Fibroblast of skin of abdomen (primary cell): ENCODE results near the gene RNF4.
"Not testable (repeated sequence)": the region's sequence is repeated elsewhere in the genome, so short reads cannot be mapped to it uniquely, and the experiment has no call there.

Experiments
- DNase-seq: peaks from one replicate; pipeline ENCODE4 v3.0.0-alpha.2; 2013

The RNF4 gene

DNA sequence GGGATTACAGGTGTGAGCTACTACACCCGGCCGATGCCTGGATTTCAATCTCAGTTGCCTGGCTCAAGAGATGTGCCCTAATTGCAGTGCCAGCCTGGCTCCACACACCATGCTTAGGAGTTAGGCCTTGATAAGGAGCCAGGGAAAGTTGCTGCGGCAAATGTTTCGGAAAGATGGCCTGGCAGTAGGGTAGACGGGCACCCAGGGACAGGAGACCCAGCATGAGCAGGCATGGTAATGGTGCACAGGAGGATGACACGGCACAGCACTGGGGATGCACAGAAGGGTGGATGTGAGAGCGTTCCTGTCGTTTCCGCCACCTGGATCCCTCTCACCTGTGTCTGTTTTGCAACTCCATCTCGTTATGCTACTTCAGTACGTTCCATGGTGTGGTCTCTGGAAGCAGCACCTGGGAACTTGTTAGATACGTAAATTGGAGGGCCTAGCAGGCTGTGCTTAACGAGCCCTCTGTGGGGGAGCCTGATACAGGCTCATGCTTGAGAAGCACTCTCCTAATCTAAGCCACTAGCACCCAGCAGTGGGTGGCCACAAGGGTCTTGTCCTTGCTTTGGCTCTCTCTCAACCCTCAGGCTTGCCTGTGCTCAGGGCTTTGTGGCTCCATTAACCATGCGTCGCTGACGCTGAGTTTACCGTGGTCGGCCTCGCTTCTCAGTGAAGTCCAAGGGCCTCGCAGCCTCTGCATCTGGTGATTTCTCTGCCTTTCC, 20.3 kb downstream of the RNF4 start:
- DNase-seq: no peak

- DNase-seq: no peak
Measured at GRCh38 chr4:2489841-2490552, 21.1 kb downstream of the RNF4 start.

DNA sequence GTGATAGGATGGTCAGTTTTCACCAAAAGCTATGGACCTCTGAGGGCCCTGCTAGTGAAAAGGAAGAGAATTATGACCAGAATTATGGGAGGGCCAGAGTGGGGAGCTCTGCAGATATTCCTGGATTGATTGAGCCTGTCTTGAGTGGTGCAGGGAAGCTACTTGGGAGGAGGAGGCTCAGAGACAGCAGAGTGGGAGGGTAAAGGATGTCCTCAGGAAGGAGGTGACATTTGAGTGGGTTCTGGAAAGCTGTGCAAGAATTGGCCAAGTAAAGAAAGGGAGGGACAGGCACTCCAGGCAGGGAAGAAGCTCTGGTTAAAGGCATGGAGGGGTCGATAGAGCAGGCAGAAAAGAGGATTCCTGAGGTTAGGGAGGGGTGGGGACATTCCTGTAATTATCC, 24.1 kb downstream of the RNF4 start:
- no peak for DNase-seq

DNA sequence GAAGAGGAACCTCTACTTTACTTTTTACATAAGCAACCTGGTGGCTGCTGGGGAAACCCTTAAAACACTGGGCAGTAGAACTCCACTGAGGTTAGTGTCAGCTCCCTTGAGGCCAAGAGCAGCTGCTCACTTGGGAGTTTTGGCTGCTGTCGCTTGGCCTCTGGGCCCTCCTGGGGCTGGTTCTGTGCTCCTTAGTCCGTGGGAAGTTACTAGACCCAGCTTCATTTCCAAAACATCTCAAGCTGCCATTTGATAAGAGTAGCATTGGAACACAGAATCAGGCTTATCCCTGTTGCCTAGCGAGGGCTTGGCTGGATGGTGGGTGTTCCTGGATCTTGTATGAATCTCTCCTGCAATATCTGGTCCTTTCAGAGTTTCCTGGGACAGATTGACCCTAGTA, 26.1 kb downstream of the RNF4 start:
- DNase-seq: no peak

DNA sequence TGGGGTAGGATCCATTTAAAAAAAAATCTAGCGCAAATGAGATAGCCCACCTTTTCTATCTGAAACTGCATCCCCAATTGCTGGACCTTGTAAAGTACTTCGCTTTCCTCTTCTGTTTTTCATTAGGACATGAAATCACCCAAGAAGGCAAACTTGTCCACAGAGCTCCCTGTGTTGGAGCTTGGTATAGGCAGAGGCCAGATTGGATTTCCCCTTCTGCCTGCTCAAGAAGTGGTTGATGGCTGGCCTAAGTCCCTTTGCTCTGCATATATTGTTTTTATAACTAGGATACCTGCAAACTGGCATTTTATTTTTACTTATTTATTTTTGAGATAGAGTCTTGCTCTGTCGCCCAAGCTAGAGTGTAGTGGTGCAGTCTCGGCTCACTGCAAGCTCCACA, 28.4 kb downstream of the RNF4 start:
- no peak for DNase-seq

- DNase-seq: no peak
Measured at GRCh38 chr4:2497931-2498330, 29.0 kb downstream of the RNF4 start.

- DNase-seq: no peak
Measured at GRCh38 chr4:2500547-2500946, 31.6 kb downstream of the RNF4 start.

DNA sequence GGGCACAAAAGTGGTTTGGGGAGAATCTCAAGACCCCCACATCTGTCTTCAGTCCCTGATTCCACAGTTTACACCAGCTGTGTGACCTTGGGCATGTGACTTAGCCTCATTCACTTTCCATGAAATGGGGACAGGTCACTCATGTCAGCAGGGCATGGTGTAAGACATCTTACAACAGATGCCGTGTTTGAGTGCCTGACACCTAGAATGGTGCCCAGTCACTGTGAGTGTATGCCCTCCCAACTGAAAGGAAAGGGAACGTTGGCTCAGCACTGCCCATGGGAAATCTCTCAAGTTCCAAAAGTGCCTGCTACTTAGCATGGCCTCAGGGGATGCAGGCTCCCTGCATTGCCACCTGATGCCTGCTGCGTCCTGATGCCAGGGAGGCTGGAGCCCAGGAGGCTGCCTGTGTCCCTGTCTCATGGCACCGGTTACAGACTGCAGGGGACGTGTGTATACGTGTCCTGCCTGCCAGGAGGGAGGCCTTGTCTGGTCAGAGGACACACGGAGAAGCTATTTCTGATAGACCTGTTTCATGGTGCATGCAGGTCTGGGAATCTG, 32.2 kb downstream of the RNF4 start:
- no peak for DNase-seq

DNA sequence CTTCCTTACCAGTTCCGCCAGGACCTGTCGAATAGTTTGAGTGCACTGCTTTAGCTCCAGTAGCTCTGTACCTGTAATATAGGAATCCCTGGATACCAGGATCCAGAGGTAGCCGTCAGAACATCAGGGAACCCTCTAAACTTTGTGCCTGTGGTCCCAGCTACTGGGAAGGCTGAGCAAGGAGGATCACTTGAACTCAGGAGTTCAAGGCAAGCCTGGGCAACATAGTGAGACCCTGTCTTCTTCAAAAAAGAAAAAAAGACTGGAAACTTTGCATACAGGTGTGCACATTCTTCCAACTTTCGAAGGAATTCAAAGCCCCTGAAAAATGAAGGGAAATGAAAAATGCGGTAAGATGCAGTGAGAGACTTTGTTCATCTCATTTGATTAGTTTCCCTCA, 34.9 kb downstream of the RNF4 start:
- DNase-seq: no peak

- DNase-seq: no peak
Measured at GRCh38 chr4:2507259-2507658, 38.4 kb downstream of the RNF4 start.

DNA sequence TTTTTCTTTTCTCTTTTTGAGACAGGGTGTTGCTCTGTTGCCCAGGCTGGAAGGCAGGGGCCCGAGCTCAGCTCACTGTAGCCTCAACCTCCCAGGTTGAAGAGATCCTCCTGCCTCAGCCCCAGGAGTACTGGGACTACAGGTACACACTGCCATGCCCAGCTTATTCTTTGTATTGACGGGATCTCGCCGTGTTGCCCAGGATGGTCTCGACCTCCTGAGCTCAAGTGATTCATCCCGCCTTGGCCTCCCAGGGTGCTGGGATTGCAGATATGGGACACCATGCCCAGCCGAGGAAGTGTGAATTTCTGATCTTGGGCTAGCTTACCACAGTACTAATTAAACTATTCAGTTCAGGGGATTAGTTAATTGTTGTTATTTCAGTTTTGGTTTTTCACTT, 38.9 kb downstream of the RNF4 start:
- no peak for DNase-seq

- DNase-seq: no peak
Measured at GRCh38 chr4:2510351-2511259, 41.7 kb downstream of the RNF4 start.

- DNase-seq: no peak
Measured at GRCh38 chr4:2511645-2512131, 42.8 kb downstream of the RNF4 start.

DNA sequence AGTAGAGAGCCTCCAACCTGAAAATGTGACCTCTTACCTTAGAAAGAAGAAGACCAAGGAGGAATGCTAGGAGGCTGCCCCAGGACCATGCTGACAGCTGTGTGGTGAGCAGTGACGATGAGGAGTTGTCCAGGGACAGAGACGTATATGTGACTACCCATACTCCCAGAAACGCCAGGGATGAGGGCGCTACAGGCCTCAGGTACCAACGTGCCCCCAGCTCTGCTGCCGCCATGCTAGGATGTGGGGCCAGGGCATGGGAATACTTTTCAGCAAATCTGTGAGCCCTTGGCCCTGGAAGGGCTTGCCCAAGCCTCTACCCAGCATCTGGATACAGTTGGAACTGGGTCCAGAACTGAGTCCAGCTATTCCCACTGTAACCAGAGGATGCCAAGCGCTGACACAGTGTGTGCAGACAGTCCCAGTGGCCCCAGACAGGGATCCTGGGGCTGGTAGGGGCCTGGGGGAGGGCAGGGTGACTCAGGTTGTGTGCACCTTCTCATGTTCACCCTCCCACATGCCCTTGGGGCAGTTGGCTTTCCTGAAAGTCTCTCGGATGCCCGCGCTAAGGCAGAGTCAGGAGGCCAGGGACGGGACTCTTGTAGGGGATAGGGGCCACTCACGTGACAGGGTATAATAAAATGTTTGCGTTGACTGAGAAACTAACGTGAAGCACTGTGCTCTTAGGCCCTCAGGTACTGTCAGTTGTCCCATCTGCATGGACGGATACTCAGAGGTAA, 43.7 kb downstream of the RNF4 start:
- no peak for DNase-seq

DNA sequence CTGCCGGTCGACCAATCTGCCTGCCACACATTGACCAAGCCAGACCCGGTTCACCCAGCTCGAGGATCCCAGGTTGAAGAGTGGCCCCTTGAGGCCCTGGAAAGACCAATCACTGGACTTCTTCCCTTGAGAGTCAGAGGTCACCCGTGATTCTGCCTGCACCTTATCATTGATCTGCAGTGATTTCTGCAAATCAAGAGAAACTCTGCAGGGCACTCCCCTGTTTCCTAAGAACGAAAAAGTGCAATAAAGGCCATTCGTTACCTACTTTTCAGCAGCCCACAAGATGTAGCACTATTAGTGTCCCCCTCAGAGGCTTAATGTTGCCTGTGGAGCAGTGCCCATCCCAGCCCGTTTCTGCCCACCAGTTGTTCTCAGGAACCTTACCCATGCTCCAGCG, 45.3 kb downstream of the RNF4 start:
- DNase-seq: not testable (repeated sequence)

- not testable (repeated sequence) for DNase-seq
Measured at GRCh38 chr4:2514944-2515343, 46.0 kb downstream of the RNF4 start.

GRCh38 chr4:2515830-2516550, 47.1 kb downstream of the RNF4 start:
- DNase-seq: no peak

DNA sequence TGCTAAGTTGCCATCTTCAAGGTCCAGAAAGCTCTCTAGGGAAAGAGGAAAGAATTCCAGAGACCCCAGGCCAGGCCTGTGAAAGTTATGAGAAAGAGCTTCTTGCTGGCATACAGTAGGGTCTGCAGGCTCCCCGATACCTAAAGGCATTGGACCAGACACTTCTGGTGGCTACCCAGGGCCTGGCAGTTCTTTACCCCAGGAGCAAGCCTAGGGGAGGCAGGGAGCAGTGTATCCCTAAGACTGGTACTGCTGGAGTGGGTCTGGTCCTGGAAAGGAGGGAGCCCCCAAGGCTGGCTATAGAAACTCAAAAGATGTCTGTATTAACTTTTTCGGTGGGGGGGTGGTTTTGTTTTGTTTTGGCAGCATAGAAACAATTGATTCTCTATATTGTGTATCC, 47.7 kb downstream of the RNF4 start:
- DNase-seq: no peak

DNA sequence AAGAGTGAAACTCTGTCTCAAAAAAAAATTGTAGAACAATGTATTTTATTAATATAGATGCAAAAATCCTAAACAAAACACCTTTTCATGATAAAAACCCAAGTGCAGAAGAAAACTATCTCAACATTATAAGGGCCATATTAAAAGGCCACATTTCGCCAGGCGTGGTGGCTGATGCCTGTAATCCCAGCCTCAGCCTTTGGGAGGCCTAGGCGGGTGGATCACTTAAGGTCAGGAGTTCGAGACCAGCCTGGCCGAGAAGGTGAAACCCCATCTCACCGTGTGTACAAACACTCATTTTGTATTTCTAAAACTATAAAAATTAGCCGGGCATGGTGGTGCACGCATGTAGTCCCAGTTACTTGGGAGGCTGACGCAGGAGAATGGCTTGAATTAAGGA, 57.7 kb downstream of the RNF4 start:
- DNase-seq: no peak

- DNase-seq: no peak
Measured at GRCh38 chr4:2534904-2535375, 66.0 kb downstream of the RNF4 start.
